HS-5 (cell line): Measurements from ENCODE around the gene GALNT2.

ENCODE experiments used
- DNase-seq: peaks from one replicate; pipeline ENCODE4 v3.0.0-alpha.2; 2012; ENCODE audit warnings: low read depth

GALNT2 gene

GRCh38 chr1:230050973-230051735 is 15.9 kb upstream of the GALNT2 start:
- DNase-seq, result no peak

- DNase-seq, result no peak
Measured at GRCh38 chr1:230052018-230052417, 15.0 kb upstream of the GALNT2 start.

GRCh38 chr1:230052665-230053064 is 14.4 kb upstream of the GALNT2 start:
- DNase-seq, result no peak

- DNase-seq, result no peak
Measured at GRCh38 chr1:230054092-230054749, 12.8 kb upstream of the GALNT2 start.

- DNase-seq, result no peak
Measured at GRCh38 chr1:230056098-230056497, 10.9 kb upstream of the GALNT2 start.

GRCh38 chr1:230057100-230057499 is 9.9 kb upstream of the GALNT2 start:
- no peak for DNase-seq

GRCh38 chr1:230057681-230058565 is 9.1 kb upstream of the GALNT2 start:
- DNase-seq, result no peak

- no peak for DNase-seq
Measured at GRCh38 chr1:230058626-230059025, 8.4 kb upstream of the GALNT2 start.

- DNase-seq, result no peak
Measured at GRCh38 chr1:230061801-230062200, 5.2 kb upstream of the GALNT2 start.

- DNase-seq, result no peak
Measured at GRCh38 chr1:230062521-230062920, 4.5 kb upstream of the GALNT2 start.

GRCh38 chr1:230064283-230064682 is 2.8 kb upstream of the GALNT2 start:
- no peak for DNase-seq

- no peak for DNase-seq
Measured at GRCh38 chr1:230065161-230065560, 1.9 kb upstream of the GALNT2 start.

- no peak for DNase-seq
Measured at GRCh38 chr1:230065571-230065970, 1.5 kb upstream of the GALNT2 start.

GRCh38 chr1:230066031-230066430 is 1.0 kb upstream of the GALNT2 start:
- DNase-seq, result no peak

GRCh38 chr1:230067419-230067870 is 407 bp downstream of the GALNT2 start:
- DNase-seq, result no peak

- no peak for DNase-seq
Measured at GRCh38 chr1:230067871-230068620, 1.0 kb downstream of the GALNT2 start.

- DNase-seq, result no peak
Measured at GRCh38 chr1:230068621-230068873, 1.5 kb downstream of the GALNT2 start.

- DNase-seq, result no peak
Measured at GRCh38 chr1:230068952-230069684, 2.1 kb downstream of the GALNT2 start.

- DNase-seq, result no peak
Measured at GRCh38 chr1:230069796-230070195, 2.8 kb downstream of the GALNT2 start.

- DNase-seq, result no peak
Measured at GRCh38 chr1:230070321-230071208, 3.5 kb downstream of the GALNT2 start.
